Fibroblast of villous mesenchyme (primary cell): ENCODE measurements around the gene NGEF. TPM values are rescaled to one million over a fixed set of nuclear protein-coding genes. Genes with fewer than 3 reads are reported as not detected.

Source experiments
- DNase-seq: peaks from one replicate; pipeline ENCODE4 v3.0.0-alpha.2; 2010; ENCODE audit warnings: low read depth
- H3K4me3 ChIP-seq: 2 replicates; pipeline ENCODE4 v1.5.1; 2011; ENCODE audit warnings: low read depth, mild to moderate bottlenecking, low read length
- CTCF ChIP-seq: IDR thresholded peaks from 2 replicates; pipeline ENCODE4 v1.5.1; 2012; ENCODE audit warnings: low read depth, mild to moderate bottlenecking, low read length; ENCODE audit not compliant: insufficient read depth
- total RNA-seq: library from RNA; depleted of rRNA; stranded (reverse); fragments of >200 nt; gene quantifications from 2 replicates; pipeline ENCODE4 v1.2.3, GENCODE V29; 2012

Gene NGEF
- total RNA-seq, 1 donor, result 0.86 TPM

DNA sequence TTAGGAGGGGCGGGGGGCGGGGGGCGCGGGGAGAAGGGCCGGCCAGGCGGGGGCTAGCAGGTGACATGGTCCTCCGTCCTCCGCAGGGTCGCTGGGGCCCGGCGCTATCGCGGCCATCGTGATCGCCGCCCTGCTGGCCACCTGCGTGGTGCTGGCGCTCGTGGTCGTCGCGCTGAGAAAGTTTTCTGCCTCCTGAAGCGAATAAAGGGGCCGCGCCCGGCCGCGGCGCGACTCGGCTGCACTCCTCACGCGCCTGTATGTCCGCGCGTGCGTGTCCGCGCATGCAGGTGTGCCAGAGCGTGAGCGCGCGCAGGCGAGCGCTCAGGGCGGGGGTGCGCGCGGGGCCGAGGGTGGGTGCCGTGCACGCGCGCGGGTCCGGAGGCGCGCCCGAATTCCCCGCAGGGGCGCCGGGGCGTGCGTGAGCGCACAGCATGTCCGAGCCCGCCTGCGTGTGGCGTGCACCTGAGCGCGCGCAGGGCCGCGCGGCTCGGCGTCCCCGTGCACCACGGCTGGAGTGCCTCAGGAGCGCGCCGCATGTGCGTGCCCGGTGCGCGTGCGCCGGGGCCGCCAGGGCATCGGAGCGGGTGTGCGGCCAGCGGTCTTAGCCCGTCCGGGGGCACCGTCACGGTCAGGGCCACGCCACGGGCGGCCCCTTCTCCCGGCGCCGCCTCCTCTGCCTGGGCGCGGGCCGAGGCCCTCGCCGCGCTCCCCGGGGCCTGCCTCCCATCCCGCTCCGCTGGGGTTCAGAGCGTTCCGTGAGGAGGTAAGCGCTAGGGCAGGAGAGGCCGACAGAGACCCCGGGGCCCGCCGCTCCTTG, 136.7 kb downstream of the NGEF start:
- no peak for DNase-seq
- H3K4me3 ChIP-seq, result peak overlapping the region; percentile 21
- TF ChIP-seq CTCF, result no peak

DNA sequence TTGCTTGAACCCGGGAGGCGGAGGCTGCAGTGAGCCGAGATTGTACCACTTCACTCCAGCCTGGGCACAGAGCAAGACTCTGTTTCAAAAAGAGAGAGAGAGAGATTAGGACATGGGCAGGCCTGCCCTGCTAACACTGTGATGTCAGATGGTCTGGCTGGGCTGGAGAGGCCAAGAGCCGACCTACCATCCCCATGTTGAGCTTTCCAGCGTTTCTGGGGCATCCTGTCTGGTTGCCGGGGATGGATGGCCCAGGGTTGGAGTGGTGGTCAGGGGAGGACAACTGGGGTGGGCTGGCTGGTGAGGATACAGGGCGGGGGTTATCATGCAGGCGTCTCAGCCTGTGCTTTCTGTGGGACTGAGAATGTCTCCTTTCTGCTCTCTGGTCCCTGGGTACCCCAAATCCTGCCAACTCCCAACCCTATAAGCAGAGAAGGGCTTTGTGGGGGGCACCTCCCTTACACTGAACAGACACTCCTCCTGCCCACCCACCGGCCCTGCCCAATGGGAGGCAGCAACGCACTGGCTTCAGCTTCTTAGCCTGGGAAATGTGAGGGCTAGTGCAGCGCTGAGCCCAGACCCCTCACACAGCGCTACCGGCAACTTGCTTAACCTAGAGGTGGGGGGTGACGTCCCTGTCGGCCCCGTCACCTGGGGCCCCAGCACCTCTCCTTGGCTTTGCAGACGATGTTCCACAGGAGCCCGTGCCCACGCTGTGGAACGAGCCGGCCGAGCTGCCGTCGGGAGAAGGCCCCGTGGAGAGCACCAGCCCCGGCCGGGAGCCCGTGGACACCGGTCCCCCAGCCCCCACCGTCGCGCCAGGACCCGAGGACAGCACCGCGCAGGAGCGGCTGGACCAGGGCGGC, 137.6 kb downstream of the NGEF start:
- no peak for TF ChIP-seq CTCF
- DNase-seq, result no peak
- H3K4me3 ChIP-seq, result no peak overlapping the region

GRCh38 chr2:232874677-232875223, 138.3 kb downstream of the NGEF start:
- no peak for TF ChIP-seq CTCF
- no peak for DNase-seq
- no peak overlapping the region for H3K4me3 ChIP-seq

DNA sequence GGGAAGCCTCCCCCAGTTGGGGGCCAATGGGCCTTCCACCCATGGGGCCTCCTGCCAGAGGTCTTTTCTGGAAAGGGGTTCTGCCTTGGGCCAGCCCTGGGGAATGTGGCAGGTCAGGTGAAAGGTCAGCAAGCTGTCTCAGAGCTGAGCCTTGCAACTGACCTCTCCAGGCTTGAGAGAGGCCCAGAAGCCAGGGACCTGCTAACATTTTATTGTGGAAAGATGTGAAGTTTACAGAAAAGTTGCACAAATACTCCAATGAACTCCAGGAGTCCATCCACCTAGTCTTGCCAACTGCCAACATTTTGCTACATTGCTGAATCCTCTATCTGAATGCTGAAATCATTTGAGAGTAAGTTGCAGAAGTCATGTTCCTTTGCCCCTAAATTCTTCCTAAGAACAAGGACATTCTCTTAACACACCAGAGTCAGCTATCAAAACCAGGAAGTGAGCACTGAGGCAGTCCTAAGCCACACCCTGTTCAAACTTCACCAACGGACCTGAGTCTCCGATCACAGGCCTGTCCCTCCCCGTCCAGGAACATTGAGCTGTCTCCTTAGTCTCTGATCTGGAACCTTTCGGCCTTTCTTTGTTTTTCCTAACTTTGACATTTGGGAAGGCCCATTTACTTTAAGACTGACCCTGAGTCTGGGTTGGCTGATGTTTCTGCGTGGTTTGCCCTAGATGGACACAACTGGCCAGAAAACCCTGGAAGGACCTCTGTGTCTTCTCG, 139.0 kb downstream of the NGEF start:
- no peak overlapping the region for H3K4me3 ChIP-seq
- TF ChIP-seq CTCF, result no peak
- DNase-seq, result no peak

GRCh38 chr2:232873292-232873908, 139.7 kb downstream of the NGEF start:
- no peak overlapping the region for H3K4me3 ChIP-seq
- no peak for DNase-seq
- no peak for TF ChIP-seq CTCF

GRCh38 chr2:232872826-232873225, 140.2 kb downstream of the NGEF start:
- no peak overlapping the region for H3K4me3 ChIP-seq
- no peak for TF ChIP-seq CTCF
- no peak for DNase-seq
